ENCODE results near the gene JAML.

Gene JAML

DNA sequence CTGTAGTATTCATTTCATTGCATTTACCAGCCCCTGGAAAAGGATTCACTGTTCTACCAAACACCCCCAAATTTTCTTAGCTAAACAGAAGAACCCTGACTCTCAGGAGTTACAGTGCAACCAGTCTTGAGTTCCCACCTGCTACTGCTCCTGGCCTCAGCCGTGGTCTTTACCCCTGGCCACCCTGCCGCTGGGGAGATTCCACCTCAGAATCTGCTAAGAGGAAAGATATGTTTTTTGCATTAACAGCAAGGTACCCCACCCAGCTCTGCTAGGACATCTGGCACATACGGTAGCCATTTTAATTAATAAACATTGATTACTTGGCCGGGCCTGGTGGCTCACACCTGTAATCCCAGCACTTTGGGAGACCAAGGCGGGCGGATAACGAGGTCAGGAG is 9.0 kb downstream of the JAML start:
- no peak for TF ChIP-seq SIN3A (IDR thresholded peaks at IDR 0.05; ENCODE audit: borderline replicate concordance, insufficient read depth, low read length)
- no peak for TF ChIP-seq FOXP2 (optimal IDR thresholded peaks at IDR 0.05; ENCODE audit: borderline replicate concordance, extremely low read depth, extremely low read length, insufficient read depth)
- TF ChIP-seq POLR2AphosphoS5 (IDR thresholded peaks at IDR 0.05; ENCODE audit: low read depth, low read length) = no peak
- TF ChIP-seq TAF1 (IDR thresholded peaks at IDR 0.05; ENCODE audit: borderline replicate concordance, insufficient read depth, low read length) = no peak
- TF ChIP-seq, protein P1, sequence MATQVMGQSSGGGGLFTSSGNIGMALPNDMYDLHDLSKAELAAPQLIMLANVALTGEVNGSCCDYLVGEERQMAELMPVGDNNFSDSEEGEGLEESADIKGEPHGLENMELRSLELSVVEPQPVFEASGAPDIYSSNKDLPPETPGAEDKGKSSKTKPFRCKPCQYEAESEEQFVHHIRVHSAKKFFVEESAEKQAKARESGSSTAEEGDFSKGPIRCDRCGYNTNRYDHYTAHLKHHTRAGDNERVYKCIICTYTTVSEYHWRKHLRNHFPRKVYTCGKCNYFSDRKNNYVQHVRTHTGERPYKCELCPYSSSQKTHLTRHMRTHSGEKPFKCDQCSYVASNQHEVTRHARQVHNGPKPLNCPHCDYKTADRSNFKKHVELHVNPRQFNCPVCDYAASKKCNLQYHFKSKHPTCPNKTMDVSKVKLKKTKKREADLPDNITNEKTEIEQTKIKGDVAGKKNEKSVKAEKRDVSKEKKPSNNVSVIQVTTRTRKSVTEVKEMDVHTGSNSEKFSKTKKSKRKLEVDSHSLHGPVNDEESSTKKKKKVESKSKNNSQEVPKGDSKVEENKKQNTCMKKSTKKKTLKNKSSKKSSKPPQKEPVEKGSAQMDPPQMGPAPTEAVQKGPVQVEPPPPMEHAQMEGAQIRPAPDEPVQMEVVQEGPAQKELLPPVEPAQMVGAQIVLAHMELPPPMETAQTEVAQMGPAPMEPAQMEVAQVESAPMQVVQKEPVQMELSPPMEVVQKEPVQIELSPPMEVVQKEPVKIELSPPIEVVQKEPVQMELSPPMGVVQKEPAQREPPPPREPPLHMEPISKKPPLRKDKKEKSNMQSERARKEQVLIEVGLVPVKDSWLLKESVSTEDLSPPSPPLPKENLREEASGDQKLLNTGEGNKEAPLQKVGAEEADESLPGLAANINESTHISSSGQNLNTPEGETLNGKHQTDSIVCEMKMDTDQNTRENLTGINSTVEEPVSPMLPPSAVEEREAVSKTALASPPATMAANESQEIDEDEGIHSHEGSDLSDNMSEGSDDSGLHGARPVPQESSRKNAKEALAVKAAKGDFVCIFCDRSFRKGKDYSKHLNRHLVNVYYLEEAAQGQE (IDR thresholded peaks at IDR 0.05; ENCODE audit: insufficient read depth in 1 of 2, low read depth in 2 of 2, low read length in 2 of 2) = no peak

DNA sequence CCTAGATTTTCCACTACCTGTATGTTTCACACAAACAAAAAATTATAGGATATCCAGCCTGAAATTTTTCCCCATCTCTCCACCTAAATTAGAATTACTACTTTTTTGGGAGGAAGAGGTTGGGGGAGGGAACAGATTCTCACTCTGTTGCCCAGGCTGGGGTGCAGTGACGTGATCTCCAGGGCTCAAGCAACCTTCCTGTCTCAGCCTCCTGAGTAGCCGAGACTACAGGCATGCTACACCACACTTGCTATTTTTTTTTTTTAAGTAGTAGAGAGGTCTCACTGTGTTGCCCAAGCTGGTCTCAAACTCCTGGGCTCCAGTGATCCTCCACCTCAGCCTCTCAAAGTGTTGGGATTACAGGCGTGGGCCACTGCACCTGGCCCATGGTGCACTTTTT is 9.5 kb downstream of the JAML start:
- TF ChIP-seq, protein P1 (IDR thresholded peaks at IDR 0.05; ENCODE audit: insufficient read depth in 1 of 2, low read depth in 2 of 2, low read length in 2 of 2) = no peak
- TF ChIP-seq SIN3A (IDR thresholded peaks at IDR 0.05; ENCODE audit: borderline replicate concordance, insufficient read depth, low read length) = no peak
- TF ChIP-seq FOXP2 (optimal IDR thresholded peaks at IDR 0.05; ENCODE audit: borderline replicate concordance, extremely low read depth, extremely low read length, insufficient read depth) = no peak
- TF ChIP-seq POLR2AphosphoS5 (IDR thresholded peaks at IDR 0.05; ENCODE audit: low read depth, low read length) = no peak
- TF ChIP-seq TAF1 (IDR thresholded peaks at IDR 0.05; ENCODE audit: borderline replicate concordance, insufficient read depth, low read length) = no peak

DNA sequence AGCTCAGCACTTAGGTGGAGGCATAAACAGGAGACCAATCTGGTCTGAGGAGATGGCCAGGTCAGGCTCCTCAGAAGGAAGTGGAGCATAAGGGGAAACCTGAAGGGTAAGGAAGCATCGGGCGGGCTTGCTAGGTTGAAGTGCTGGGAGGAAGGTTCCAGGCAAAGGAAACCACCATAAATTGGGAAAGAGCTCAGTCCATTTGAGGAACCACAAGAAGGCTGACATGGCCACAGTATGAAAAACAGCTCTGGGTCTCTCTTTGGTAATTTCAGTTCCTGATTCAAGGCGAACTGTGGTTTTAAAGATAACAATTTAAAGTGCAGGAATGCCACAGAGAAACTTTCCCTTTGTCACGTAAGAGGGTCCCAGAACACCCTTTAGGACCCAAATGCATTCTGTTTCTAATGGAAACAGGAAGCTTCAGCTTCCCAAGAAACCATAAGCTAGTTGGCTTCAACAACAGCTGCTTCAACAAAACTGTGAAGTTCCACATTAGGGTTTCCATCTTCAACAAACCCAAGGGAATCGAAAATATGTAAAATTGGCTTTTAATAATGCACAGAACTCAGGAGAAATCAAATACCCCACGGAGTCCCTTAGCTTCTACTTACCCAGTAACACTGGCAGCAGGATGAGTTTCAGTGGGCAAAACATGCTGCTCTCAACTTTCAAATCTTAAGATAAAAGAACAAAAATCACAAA is 10.4 kb downstream of the JAML start:
- TF ChIP-seq TAF1 (IDR thresholded peaks at IDR 0.05; ENCODE audit: borderline replicate concordance, insufficient read depth, low read length) (no peak), FOXP2 (optimal IDR thresholded peaks at IDR 0.05; ENCODE audit: borderline replicate concordance, extremely low read depth, extremely low read length, insufficient read depth) (no peak), POLR2AphosphoS5 (IDR thresholded peaks at IDR 0.05; ENCODE audit: low read depth, low read length) (no peak), SIN3A (IDR thresholded peaks at IDR 0.05; ENCODE audit: borderline replicate concordance, insufficient read depth, low read length) (no peak)
- TF ChIP-seq, protein P1 (IDR thresholded peaks at IDR 0.05; ENCODE audit: insufficient read depth in 1 of 2, low read depth in 2 of 2, low read length in 2 of 2) = no peak

DNA sequence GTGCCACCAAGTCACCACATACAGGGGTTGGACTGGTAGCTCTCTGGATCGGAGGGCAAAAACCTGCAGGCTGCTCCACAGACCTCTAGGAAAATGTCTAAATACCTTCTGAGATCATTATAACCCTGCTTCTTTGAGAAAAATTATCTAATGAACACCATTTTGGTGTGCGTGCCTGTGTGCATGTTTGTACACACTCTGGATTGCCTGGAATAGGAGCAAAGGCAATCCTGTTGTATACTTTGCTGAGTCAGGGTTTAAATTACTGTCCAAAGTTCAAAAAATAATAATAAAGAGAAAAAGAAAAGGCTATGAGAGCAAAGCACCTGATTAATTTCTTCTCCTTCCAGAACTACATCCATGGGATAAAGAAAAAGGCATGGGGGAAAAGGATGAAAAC is 11.0 kb downstream of the JAML start:
- TF ChIP-seq FOXP2 (optimal IDR thresholded peaks at IDR 0.05; ENCODE audit: borderline replicate concordance, extremely low read depth, extremely low read length, insufficient read depth) (no peak), SIN3A (IDR thresholded peaks at IDR 0.05; ENCODE audit: borderline replicate concordance, insufficient read depth, low read length) (no peak), TAF1 (IDR thresholded peaks at IDR 0.05; ENCODE audit: borderline replicate concordance, insufficient read depth, low read length) (no peak), POLR2AphosphoS5 (IDR thresholded peaks at IDR 0.05; ENCODE audit: low read depth, low read length) (no peak)
- TF ChIP-seq, protein P1 (IDR thresholded peaks at IDR 0.05; ENCODE audit: insufficient read depth in 1 of 2, low read depth in 2 of 2, low read length in 2 of 2) = no peak
